ENCODE data around the gene IL17RE. TPM values are rescaled to one million over a fixed set of nuclear protein-coding genes. Genes with fewer than 3 reads are reported as not detected.
A peak's percentile ranks its signal among the peaks of the same experiment; 100 is the strongest.

IL17RE gene
- total RNA-seq, 3 donors from 2014 or later: 11.5 to 22.0 (median 11.7) TPM

DNA sequence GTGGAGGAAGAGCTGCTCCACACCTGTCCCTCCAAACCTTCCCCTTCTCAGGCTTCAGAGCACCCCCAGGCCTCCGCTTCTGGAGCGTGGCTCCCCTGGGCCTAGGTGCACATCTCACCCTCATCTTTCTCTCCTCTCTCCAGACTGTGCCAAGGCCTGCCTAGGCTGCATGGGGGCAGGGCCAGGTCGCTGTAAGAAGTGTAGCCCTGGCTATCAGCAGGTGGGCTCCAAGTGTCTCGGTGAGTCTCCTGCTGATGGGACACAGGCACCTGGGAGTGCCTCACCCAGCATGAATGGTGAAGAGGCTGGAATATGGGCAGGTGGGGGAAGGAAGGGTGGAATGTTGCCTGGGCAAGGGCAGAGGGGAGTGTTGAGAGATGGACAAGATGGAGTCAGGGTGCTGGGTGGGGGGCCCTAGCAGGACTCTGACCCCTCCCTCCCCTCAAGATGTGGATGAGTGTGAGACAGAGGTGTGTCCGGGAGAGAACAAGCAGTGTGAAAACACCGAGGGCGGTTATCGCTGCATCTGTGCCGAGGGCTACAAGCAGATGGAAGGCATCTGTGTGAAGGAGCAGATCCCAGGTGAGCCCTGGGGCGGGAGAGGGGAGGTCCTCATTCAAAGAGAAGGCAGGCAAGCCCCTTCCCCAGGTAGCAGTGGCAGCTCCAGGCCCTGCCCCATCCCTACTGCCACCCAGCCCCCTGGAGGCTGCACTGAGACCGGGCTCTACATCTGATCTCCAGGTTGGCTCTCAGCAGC is 40.5 kb downstream of the IL17RE start:
- intact Hi-C loops (cut with DNase I; ENCODE audit: low total_unique reads): loop anchor here (10.0 kb wide), 1 partner anchor 98 kb away; the partner anchor contains the start of gene RPUSD3
- TF ChIP-seq POLR2AphosphoS5 (IDR thresholded peaks at IDR 0.05) (no peak), POLR2A (IDR thresholded peaks at IDR 0.05) (no peak)
- TF ChIP-seq, protein P1, sequence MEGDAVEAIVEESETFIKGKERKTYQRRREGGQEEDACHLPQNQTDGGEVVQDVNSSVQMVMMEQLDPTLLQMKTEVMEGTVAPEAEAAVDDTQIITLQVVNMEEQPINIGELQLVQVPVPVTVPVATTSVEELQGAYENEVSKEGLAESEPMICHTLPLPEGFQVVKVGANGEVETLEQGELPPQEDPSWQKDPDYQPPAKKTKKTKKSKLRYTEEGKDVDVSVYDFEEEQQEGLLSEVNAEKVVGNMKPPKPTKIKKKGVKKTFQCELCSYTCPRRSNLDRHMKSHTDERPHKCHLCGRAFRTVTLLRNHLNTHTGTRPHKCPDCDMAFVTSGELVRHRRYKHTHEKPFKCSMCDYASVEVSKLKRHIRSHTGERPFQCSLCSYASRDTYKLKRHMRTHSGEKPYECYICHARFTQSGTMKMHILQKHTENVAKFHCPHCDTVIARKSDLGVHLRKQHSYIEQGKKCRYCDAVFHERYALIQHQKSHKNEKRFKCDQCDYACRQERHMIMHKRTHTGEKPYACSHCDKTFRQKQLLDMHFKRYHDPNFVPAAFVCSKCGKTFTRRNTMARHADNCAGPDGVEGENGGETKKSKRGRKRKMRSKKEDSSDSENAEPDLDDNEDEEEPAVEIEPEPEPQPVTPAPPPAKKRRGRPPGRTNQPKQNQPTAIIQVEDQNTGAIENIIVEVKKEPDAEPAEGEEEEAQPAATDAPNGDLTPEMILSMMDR (IDR thresholded peaks at IDR 0.05): no peak
- Histone ChIP-seq H3K4me1 (peaks cover 0 to 6% of the 10 kb centered on the region in 2 donors), H3K9me3 (no peaks in the 10 kb centered on the region), H3K4me3 (no peak overlapping the region), H3K27ac (peak overlapping the region in 1 of 2 donors; percentile 2), H3K27me3 (no peaks in the 10 kb centered on the region), H3K36me3 (no peaks in the 10 kb centered on the region)
- DNase-seq (ENCODE audit: low spot score in 2 of 2): no peak

DNA sequence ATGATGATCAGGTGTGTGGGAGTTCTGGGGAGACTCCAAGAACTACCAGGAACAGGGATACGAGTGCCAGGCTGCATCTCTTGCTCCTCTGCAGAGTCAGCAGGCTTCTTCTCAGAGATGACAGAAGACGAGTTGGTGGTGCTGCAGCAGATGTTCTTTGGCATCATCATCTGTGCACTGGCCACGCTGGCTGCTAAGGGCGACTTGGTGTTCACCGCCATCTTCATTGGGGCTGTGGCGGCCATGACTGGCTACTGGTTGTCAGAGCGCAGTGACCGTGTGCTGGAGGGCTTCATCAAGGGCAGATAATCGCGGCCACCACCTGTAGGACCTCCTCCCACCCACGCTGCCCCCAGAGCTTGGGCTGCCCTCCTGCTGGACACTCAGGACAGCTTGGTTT is 41.6 kb downstream of the IL17RE start:
- no peak overlapping the region for H3K4me3 ChIP-seq
- no peaks in the 10 kb centered on the region for H3K9me3 ChIP-seq
- H3K27ac ChIP-seq: no peak overlapping the region
- H3K36me3 ChIP-seq: no peaks in the 10 kb centered on the region
- intact Hi-C loops (cut with DNase I; ENCODE audit: low total_unique reads): loop anchor here (10.0 kb wide), 1 partner anchor 99 kb away; the partner anchor contains the start of gene RPUSD3
- no peak for DNase-seq (ENCODE audit: low spot score in 2 of 2)
- no peaks in the 10 kb centered on the region for H3K27me3 ChIP-seq
- peaks cover 0 to 6% of the 10 kb centered on the region in 2 donors for H3K4me1 ChIP-seq
- TF ChIP-seq POLR2A (IDR thresholded peaks at IDR 0.05): no peak
- TF ChIP-seq, protein P1 (IDR thresholded peaks at IDR 0.05): no peak
- no peak for TF ChIP-seq POLR2AphosphoS5 (IDR thresholded peaks at IDR 0.05)

DNA sequence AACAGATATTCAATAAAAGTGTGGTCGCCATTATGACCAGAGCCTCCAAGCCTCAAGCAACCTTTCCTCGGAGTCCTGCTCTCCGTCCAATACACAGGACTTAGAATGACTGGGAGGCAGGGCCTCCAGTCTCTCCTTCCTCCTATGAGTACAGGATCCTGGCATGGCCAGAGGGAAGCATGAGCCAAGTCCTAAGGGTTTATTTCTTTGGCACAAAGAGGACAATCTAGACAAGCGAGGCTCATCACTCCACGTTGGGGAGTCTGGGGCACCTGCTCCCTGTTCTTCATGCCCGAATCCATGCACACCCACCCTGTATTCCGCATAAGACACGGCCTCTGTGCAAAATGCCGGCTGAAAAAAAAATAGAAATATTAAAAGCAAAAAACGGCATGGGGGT is 42.7 kb downstream of the IL17RE start:
- TF ChIP-seq, protein P1 (IDR thresholded peaks at IDR 0.05): no peak
- TF ChIP-seq POLR2AphosphoS5 (IDR thresholded peaks at IDR 0.05): no peak
- no peak for TF ChIP-seq POLR2A (IDR thresholded peaks at IDR 0.05)
- Histone ChIP-seq H3K4me1 (peaks cover 0 to 6% of the 10 kb centered on the region in 2 donors), H3K27ac (no peak overlapping the region), H3K27me3 (no peaks in the 10 kb centered on the region), H3K4me3 (no peak overlapping the region), H3K36me3 (no peaks in the 10 kb centered on the region), H3K9me3 (no peaks in the 10 kb centered on the region)
- DNase-seq (ENCODE audit: low spot score in 2 of 2): no peak
- intact Hi-C loops (cut with DNase I; ENCODE audit: low total_unique reads): loop anchor here (10.0 kb wide), 1 partner anchor 101 kb away; the partner anchor contains the start of gene RPUSD3

DNA sequence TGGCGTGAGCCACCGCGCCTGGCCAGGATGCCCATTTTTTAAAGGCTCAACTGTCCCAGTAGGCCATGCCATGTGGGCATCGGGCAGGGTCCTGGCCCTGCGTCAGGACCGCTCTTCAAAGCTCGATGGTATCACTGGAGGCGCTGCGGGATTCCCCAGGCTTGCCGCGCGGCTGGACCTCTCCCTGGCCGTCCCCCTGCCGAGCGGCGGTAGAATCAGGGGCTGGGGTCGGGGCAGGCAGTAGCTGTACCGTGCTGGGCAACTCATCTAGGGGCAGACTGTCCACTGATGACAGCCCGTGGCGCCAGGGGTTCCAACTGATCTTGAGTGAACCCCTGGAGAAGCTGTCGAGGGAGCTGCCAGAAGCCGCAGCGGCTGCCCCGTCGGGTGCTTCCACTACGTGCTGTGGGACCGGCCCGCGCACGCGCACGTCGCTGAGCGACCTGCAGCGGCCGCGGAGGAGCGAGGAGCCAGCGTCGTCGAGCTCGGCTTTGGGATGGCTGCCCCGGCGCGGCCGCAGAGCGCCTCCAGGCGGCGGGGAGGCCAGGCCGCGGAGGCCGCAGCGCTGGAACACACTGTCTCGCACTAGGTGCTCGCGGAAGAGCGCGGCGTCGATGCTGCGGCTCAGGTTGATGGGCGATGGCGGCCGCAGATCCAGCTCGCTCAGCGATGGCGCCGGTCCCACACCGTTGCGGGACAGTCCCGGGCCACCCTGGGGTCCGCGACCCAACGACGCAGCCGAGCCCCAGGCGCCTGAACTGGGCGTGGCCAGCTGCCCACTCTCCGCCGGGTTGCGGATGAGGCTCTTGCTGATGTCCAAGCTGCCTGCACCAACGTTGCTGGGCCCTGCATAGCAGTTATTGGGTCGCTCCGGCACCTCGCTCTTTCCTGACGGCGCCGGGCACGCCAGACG is 43.7 kb downstream of the IL17RE start:
- peaks cover 0 to 6% of the 10 kb centered on the region in 2 donors for H3K4me1 ChIP-seq
- TF ChIP-seq, protein P1 (IDR thresholded peaks at IDR 0.05): peak; percentile 35 to 65 (median 47)
- TF ChIP-seq POLR2AphosphoS5 (IDR thresholded peaks at IDR 0.05) (peak in 2 of 3 donors; percentile 18 to 35), POLR2A (IDR thresholded peaks at IDR 0.05) (no peak)
- H3K36me3 ChIP-seq: no peaks in the 10 kb centered on the region
- H3K27me3 ChIP-seq: no peaks in the 10 kb centered on the region
- peak; percentile 83 to 87 for DNase-seq (ENCODE audit: low spot score in 2 of 2)
- H3K27ac ChIP-seq: peak overlapping the region; percentile 82 to 93
- intact Hi-C loops (cut with DNase I; ENCODE audit: low total_unique reads): loop anchor here (10.0 kb wide), 1 partner anchor 102 kb away; the partner anchor contains the start of gene RPUSD3
- H3K9me3 ChIP-seq: no peaks in the 10 kb centered on the region
- peak overlapping the region; percentile 62 to 78 (median 62) for H3K4me3 ChIP-seq

Data from breast epithelium (tissue), 4 donors.